ENCODE results near the gene MTCL1.

The MTCL1 gene

DNA sequence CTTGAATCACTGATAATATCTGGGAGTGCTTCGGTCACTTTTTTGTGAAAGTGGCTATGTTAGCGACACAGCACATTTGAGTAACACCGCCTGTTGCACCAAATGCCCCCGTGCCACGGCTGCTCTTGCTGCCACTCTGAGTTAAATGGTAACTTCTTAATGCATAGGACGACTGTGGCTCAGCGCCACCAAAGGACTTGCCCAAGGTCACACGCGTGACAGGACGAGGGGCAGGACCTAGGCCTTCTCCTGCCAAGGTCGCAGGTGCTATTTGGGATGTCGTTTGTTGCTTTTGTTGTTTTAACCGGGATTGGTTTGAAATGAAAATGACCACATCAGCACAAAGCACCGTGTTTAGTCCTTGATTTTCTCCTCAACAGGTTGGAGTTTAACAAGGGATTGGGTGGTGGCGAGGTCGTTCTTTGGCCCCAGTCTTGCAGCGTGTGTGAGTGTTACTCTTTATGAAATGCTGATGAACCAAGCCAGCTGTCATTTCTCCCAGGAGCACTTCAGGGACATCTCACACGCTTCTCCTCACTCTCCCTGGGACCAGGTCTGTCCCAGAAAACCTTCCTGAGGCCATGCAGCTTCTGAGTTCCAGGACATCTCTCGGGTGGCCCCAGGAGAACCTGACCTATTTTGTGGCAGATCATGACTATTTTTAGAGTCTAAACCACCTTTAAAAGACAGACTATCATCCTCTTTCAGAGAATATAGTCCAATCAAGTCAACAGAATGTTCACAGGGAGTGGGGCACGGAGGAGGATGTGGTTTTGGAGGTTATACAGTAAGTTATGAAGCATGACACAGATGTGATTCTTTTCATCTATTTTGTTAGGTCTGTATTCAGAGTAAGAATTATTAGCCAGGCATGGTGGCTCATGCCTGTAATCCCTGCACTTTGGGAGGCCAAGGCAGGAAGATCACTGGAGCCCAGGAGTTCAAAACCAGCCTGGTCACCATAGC is 49.9 kb downstream of the MTCL1 start:
- TF ChIP-seq EP300 (IDR thresholded peaks at IDR 0.05; ENCODE audit: borderline replicate concordance) (no peak), YY1 (IDR thresholded peaks at IDR 0.05; ENCODE audit: low read depth) (no peak), MAX (IDR thresholded peaks at IDR 0.05) (no peak), NFIC (IDR thresholded peaks at IDR 0.05) (no peak), RAD21 (IDR thresholded peaks at IDR 0.05; ENCODE audit: low read depth) (no peak), CREB1 (IDR thresholded peaks at IDR 0.05; ENCODE audit: low read depth) (no peak), FOXM1 (IDR thresholded peaks at IDR 0.05; ENCODE audit: borderline replicate concordance, low read depth) (no peak), TEAD4 (IDR thresholded peaks at IDR 0.05) (no peak), USF1 (IDR thresholded peaks at IDR 0.05) (no peak), ZBTB7A (IDR thresholded peaks at IDR 0.05; ENCODE audit: low read depth) (no peak), CEBPB (IDR thresholded peaks at IDR 0.05) (no peak), TAF1 (IDR thresholded peaks at IDR 0.05; ENCODE audit: low read depth) (no peak), TCF12 (IDR thresholded peaks at IDR 0.05; ENCODE audit: low read depth) (no peak), EGR1 (IDR thresholded peaks at IDR 0.05) (no peak)
- TF ChIP-seq, protein P1, sequence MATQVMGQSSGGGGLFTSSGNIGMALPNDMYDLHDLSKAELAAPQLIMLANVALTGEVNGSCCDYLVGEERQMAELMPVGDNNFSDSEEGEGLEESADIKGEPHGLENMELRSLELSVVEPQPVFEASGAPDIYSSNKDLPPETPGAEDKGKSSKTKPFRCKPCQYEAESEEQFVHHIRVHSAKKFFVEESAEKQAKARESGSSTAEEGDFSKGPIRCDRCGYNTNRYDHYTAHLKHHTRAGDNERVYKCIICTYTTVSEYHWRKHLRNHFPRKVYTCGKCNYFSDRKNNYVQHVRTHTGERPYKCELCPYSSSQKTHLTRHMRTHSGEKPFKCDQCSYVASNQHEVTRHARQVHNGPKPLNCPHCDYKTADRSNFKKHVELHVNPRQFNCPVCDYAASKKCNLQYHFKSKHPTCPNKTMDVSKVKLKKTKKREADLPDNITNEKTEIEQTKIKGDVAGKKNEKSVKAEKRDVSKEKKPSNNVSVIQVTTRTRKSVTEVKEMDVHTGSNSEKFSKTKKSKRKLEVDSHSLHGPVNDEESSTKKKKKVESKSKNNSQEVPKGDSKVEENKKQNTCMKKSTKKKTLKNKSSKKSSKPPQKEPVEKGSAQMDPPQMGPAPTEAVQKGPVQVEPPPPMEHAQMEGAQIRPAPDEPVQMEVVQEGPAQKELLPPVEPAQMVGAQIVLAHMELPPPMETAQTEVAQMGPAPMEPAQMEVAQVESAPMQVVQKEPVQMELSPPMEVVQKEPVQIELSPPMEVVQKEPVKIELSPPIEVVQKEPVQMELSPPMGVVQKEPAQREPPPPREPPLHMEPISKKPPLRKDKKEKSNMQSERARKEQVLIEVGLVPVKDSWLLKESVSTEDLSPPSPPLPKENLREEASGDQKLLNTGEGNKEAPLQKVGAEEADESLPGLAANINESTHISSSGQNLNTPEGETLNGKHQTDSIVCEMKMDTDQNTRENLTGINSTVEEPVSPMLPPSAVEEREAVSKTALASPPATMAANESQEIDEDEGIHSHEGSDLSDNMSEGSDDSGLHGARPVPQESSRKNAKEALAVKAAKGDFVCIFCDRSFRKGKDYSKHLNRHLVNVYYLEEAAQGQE (IDR thresholded peaks at IDR 0.05; ENCODE audit: low read depth): no peak

GRCh38 chr18:8756571-8756970 is 51.2 kb downstream of the MTCL1 start:
- TF ChIP-seq YY1 (IDR thresholded peaks at IDR 0.05; ENCODE audit: low read depth): no peak
- TF ChIP-seq ZBTB7A (IDR thresholded peaks at IDR 0.05; ENCODE audit: low read depth): no peak
- TF ChIP-seq USF1 (IDR thresholded peaks at IDR 0.05): no peak
- no peak for TF ChIP-seq MAX (IDR thresholded peaks at IDR 0.05)
- no peak for TF ChIP-seq TAF1 (IDR thresholded peaks at IDR 0.05; ENCODE audit: low read depth)
- TF ChIP-seq RAD21 (IDR thresholded peaks at IDR 0.05; ENCODE audit: low read depth): no peak
- no peak for TF ChIP-seq EGR1 (IDR thresholded peaks at IDR 0.05)
- TF ChIP-seq TEAD4 (IDR thresholded peaks at IDR 0.05): no peak
- no peak for TF ChIP-seq CREB1 (IDR thresholded peaks at IDR 0.05; ENCODE audit: low read depth)
- no peak for TF ChIP-seq NFIC (IDR thresholded peaks at IDR 0.05)
- no peak for TF ChIP-seq FOXM1 (IDR thresholded peaks at IDR 0.05; ENCODE audit: borderline replicate concordance, low read depth)
- no peak for TF ChIP-seq TCF12 (IDR thresholded peaks at IDR 0.05; ENCODE audit: low read depth)
- TF ChIP-seq EP300 (IDR thresholded peaks at IDR 0.05; ENCODE audit: borderline replicate concordance): no peak
- TF ChIP-seq CEBPB (IDR thresholded peaks at IDR 0.05): no peak
- TF ChIP-seq, protein P1 (IDR thresholded peaks at IDR 0.05; ENCODE audit: low read depth): no peak

GRCh38 chr18:8757396-8757997 is 52.1 kb downstream of the MTCL1 start:
- TF ChIP-seq, protein P1 (IDR thresholded peaks at IDR 0.05; ENCODE audit: low read depth): no peak
- TF ChIP-seq TEAD4 (IDR thresholded peaks at IDR 0.05): no peak
- no peak for TF ChIP-seq EGR1 (IDR thresholded peaks at IDR 0.05)

DNA sequence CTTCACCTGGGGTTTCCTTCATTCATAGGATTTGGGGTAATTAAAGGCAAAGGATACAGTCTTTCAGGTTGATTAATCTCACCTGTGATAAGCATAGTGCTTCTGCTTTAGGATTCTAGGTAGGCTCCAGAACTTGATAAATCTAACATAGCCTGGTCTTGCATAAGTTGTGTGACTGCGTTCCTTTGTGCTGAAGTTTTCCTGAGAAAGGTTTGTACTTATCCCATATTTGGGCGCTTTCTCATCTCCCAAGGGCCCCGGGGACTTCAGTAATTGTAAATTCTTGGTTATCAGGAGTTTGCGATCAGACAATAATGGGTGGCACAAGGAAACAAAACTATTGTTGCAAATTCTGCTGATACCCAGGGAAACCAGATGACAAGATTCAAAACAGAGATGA is 53.1 kb downstream of the MTCL1 start:
- TF ChIP-seq RAD21 (IDR thresholded peaks at IDR 0.05; ENCODE audit: low read depth) (no peak), CREB1 (IDR thresholded peaks at IDR 0.05; ENCODE audit: low read depth) (no peak), EGR1 (IDR thresholded peaks at IDR 0.05) (no peak)

Measured in Ishikawa (cell line).